Lower leg skin (tissue), 3 donors: ENCODE results near the gene PPM1K.

Experiments
- CTCF ChIP-seq, 3 donors: fragments of 450-650 bp; IDR thresholded peaks; one replicate each; pipeline ENCODE4 v1.5.1; 2016; ENCODE audit warnings: antibody characterized with exemption in 3 of 3, mild to moderate bottlenecking in 3 of 3, moderate library complexity in 2 of 3
- POLR2A ChIP-seq, 2 donors: fragments of 450-650 bp; IDR thresholded peaks; one replicate each; pipeline ENCODE4 v1.6.1; 2016 to 2017; ENCODE audit warnings: antibody characterized with exemption in 2 of 2, mild to moderate bottlenecking in 1 of 2, moderate library complexity in 1 of 2

- TF ChIP-seq CTCF (IDR thresholded peaks at IDR 0.05) = no peak
- no peak for TF ChIP-seq POLR2A (IDR thresholded peaks at IDR 0.05)
Observed at GRCh38 chr4:88284439-88285234, at the start of gene PPM1K.
